HG02973 (cell line): ENCODE data around the gene GNLY.

Source experiments
- ATAC-seq: cut with Tn5 transposase; IDR thresholded peaks from one replicate; pipeline ENCODE4 v1.9.1; 2021; ENCODE audit warnings: moderate library complexity; ENCODE audit not compliant: unreplicated experiment

Gene GNLY

DNA sequence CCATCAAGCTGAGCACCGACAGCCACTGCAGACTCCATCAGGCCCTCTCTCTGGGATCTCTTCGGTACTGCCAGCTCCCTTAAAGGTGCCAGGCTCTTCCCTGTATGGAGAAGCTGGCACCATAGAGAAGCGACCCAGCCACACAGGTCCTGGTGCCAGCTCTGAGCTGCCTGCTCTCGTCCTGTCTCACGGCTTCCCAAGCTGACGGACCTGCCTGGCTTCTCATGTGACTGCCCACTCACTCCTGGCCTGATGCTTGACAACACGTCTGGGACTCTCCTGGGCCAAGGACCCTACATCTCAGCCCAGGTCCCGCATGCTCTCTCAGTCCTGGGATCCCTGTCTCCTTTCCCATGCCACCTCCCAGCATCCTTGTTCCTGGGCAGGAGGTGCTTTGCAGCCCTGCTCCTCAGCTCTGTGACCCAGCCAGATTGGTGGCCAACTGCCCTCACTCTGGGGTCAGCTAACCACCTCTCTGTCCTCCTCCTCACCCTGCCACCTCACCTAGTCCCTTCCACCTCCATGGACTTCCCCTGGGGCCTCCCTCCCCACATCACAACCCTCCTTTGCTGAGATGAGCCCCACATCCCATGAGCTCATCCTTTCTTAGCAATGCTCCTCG lies 47.2 kb downstream of the GNLY start:
- ATAC-seq: no peak

DNA sequence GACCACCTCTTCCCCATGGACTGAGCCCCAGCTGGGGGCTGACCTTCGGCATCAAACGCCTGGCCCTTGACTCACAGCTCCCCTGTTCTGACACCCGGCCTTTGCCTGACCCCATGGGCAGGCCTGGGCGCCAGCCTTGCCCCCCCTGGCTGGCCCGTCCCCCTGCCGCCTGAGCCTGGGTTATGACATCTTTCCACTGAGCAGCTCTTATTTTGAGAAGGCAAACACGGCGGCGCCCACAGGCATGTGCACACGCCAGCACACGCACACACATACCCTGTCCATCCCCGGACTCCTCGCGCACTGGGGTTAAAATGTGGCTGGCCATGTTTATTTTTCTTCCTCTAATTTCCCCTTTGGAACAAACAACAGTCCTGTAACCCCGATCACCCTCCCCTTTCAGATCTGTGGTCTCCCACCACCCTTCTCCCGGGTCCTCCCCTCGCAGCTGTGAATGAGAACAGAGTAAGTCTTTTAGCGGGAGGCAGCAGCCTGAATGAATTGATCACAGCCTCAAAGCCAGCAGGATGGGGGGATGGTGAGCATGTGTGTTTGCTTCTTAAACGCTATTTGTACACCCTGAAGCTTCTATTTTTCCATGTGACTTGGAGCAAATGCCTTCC lies 47.8 kb downstream of the GNLY start:
- ATAC-seq: no peak

DNA sequence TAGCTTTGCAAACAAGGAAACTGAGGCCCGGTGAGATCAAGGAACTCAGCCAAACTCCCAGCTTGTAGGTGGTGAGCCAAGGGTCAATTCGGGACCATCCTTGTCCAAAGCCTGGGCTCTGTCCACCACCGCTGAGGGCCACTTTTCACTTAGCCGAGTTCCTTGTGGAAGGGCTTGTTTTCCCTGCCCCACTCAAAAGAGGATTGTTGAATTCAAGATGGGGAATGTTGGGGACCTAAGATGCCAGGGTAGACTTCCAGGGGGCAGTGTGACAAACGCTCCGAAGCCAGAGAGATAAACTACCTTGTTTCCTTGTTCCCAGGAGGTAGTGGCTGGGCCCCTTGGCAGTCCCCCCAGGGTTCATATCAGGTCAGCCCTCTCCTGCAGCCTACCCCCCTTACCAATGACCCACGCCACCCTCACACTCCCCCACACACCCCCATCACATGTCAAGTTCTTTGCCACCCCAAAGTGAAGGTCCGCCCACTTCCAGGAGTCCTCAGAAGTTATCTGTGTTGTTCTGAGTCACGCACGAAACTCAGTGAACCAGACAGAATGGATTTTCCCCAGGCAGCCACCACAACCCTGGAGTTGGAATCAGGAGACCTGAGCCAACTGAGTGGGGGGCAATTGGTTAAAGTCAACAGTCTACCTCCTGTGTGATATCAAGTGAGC lies 49.3 kb downstream of the GNLY start:
- ATAC-seq: no peak

DNA sequence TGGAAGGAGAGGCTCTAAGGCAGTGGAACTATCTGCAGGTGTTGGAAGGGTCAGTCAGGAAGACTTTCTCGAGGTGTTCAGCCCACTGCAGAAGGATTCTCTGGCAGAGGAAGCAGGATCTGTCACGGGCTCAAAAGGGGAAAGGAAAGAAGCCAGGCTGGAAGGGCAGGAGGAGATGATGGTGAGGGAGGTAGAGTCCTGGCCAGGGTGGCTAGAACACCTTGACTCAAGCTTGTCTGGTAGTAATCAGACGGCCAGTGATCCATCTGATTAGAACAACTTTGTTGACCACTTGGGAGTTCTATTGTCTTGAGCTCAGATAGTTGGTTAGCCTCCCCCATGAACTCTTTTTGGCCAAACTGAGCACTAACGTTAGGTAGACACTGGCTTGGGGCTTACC lies 49.9 kb downstream of the GNLY start:
- no peak for ATAC-seq

DNA sequence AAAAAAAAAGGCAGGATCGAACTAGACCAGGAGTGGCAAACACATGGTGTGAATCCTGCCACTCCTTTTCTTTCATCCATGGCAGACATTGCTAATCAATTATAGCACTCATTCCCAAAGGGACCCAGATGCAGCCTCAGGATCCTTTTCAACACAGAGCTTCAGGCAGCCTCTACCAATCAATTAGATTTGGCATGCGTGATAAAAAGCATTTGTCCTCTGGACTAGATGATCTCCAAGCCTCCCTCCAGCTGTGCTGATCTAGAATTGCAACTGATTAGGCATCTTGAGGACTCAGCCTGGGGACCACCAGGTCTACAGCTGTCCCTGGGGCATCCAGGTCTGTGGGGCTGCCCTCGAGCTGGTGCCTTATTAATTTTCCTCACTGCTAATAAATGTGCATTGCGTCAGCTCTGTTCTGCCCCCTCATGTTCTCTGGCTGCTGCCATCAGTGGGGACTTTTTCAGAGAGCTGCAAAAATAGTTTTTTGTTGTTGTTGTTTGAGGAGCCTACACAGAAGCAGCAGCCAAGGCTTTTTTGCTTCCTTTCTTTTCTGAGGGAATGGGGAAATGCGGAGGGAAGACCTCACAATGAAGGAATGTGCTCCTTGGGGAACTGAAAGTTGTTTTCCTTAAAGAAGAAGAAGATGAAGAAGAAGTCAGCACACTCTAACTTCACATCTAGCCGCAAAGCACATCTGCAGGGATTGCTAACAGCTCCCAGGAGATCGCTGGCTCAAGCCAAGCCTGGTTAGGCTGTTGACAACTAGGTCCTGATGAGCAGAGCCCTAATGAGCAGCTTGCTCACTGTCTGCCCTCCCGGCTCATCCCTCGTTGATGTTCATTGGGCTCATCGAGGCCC lies 50.8 kb downstream of the GNLY start:
- no peak for ATAC-seq

DNA sequence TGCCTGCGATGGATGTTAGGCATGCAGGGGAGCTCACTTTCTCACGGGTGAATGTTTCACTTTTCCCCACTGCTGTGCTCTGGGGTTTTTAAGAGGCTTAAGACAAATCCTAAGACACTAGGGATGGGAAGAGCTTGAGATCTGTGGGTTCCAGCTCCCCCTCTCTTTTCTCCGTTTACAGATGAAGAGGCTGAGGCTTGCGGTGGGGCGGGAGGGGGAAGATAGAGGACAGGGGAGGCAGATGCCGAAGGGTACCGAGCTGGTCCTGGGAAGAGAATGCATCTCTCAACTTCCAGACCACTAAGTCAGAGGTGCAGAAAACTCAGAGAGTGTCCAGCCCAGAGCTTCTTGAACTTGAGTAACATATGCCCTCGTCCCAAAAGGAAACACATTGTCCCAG lies 51.5 kb downstream of the GNLY start:
- ATAC-seq: no peak

DNA sequence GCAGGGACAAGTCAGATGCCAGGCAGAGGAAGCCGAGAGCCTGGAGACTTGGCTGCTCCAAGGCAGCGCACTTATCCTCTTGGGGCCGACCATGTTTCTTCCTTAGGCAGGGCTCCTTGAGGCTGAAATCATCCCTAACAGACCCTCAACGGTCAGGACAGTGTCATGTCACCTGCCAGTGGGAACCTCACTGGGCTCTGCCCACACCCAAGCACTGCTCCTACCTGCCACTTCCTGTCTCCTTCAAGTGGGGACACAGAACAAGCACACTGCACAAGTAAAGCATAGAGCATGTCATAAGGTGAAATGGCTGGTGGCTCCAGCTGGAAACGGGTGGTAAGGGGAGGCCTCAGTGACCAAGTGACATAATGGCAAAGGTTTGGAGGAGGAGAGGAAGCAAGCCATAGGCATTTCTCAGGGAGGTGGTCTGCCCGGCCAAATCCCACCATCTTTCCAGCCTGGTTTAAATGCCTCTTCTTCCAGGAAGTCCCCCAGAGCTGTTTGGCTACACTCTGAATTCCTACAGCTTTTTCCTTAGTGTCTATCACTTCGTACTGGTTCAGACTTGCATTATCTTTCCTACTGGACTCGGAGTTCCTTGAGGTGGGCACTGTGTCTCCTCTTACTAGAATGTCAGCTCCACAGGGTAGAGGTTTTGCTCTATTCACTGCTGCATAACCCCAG lies 52.3 kb downstream of the GNLY start:
- no peak for ATAC-seq

DNA sequence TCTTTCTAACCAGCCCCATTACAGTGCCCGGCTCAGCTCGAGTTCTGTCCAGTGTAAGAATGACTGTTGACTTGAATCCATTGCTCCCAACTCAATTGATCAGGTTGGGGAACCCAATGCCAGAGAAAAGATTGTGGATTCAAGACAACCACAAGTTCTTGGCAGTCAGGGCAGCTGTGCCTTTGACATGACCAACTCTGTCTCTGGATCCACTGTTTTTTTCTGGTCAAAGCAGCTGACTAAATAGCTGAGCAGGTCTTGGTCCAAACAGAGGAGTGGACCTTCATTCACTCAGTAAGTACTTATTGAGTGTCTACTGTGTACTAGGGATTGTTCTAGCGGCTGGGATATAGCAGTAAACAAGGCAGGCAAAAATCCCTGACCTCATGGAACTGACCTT lies 53.3 kb downstream of the GNLY start:
- no peak for ATAC-seq

DNA sequence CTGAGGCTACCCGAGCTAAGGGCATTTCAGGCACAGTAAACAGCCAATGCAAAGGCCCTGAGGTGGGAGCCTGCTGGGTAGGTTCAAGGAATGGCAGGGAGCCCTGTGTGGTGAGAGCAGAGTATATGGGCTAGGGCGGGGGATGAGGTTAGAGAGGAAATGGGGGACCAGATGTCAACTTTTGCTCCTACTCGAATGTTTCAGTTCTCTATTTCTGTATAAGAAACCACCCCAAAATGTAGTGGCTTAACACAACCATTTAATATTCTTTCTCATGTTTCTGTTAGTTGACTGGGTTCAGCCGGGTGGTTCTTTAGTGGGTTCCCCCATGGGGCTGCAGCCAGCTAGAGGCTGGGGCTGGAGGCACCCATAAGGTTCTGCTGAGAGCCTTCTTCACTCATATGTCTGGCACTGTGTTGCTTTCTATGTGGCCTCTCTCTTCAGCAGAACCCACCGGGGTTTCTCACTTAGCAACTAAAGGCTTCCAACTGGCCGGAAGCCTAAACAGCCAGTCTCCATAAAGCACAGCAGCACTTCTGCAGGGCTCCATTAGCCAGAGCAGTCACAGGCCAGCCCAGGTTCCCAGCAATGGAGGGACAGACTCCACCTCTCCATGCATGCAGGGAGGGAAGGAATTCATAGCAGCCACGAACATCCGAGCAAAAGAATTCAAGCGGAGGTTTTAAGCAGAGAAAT lies 54.0 kb downstream of the GNLY start:
- ATAC-seq: peak; percentile 49
